Heart right ventricle (tissue), 16 donors: ENCODE results near the gene ETV3L. TPM values are rescaled to one million over a fixed set of nuclear protein-coding genes. Genes with fewer than 3 reads are reported as not detected.

Experiments used
- ATAC-seq, 8 donors: fragments of 200-7000 bp; cut with Tn5 transposase; one replicate each; pipeline ENCODE4 v1.9.1; 2020; ENCODE audit warnings: mild to moderate bottlenecking in 8 of 8, moderate library complexity in 8 of 8, moderate number of reproducible peaks in 1 of 8
- DNase-seq, 2 donors: peaks; one replicate each; pipeline ENCODE4 v3.0.0-alpha.2; 2020
- H3K27ac ChIP-seq, 10 donors: fragments of 200-600 bp; sonication (generic) in 2 of 10; one replicate each; pipeline versions ENCODE4 v1.5.0 to v1.8.0; 2020 to 2022; ENCODE audit warnings: mild to moderate bottlenecking in 3 of 10
- H3K27me3 ChIP-seq, 7 donors: fragments of 200-600 bp; one replicate each; pipeline ENCODE4 v1.8.0; 2021 to 2022; ENCODE audit warnings: mild to moderate bottlenecking in 2 of 7
- H3K36me3 ChIP-seq, 9 donors: fragments of 200-600 bp; sonication (generic) in 1 of 9; one replicate each; pipeline versions ENCODE4 v1.5.0 to v1.8.0; 2020 to 2022; ENCODE audit warnings: mild to moderate bottlenecking in 2 of 9
- H3K4me1 ChIP-seq, 9 donors: fragments of 200-600 bp; sonication (generic) in 1 of 9; one replicate each; pipeline versions ENCODE4 v1.5.0 to v1.8.0; 2020 to 2022; ENCODE audit warnings: mild to moderate bottlenecking in 4 of 9
- H3K4me3 ChIP-seq, 10 donors: fragments of 200-600 bp; sonication (generic) in 2 of 10; one replicate each; pipeline versions ENCODE4 v1.5.0 to v1.8.0; 2020 to 2022; ENCODE audit warnings: mild to moderate bottlenecking in 7 of 10, moderate library complexity in 2 of 10
- H3K9me3 ChIP-seq, 11 donors: fragments of 200-600 bp in 10 of 11; sonication (generic) in 2 of 11; one replicate each; pipeline versions ENCODE4 v1.5.0 to v1.8.0; 2013 to 2022; ENCODE audit warnings: mild to moderate bottlenecking in 2 of 11, control low read depth in 1 of 11, moderate library complexity in 1 of 11
- WGBS, 2 donors: extraction: QIAGEN DNeasy Blood & Tissue Kit; methylation state at CpG; one replicate each; pipeline ENCODE4 v1.1.7; 2013; ENCODE audit warnings: inconsistent platforms in 1 of 2; 5-methylcytosine and 5-hydroxymethylcytosine counted together
- intact Hi-C, 10 donors: fragments of 100-400 bp; cut with DNase I; formaldehyde crosslinking; loops; one replicate each; pipeline versions ENCODE4 v1.11.1 to v1.14.2; 2022
- polyA plus RNA-seq, 2 donors: library from polyadenylated mRNA; stranded (reverse); fragments of 200-250 nt; gene quantifications; one replicate each; pipeline ENCODE4 v1.2.3, GENCODE V29; 2013
- total RNA-seq, 10 donors: library from RNA; stranded (reverse); fragmentation: NEBNext Ultra II Directional in 3 of 10; extraction: Animal tissue kit (Norgen Biotek cat#: 25700) in 3 of 10; gene quantifications; one replicate each; pipeline versions ENCODE4 v1.2.1 to v1.2.4, GENCODE V29; 2021 to 2023
- TF ChIP-seq, protein P1 (sequence below), 9 donors: fragments of 200-600 bp; sonication (generic) in 2 of 9; IDR thresholded peaks; one replicate each; pipeline versions ENCODE4 v1.5.0 to v1.8.0; 2021 to 2022; ENCODE audit warnings: antibody characterized with exemption in 9 of 9, mild to moderate bottlenecking in 5 of 9, moderate library complexity in 1 of 9
- donor health status: Arrhythmogenic right ventricular cardiomyopathy.
- donor health status: ischemic (EF 13 %, LVEDD 7.1; RV severe dilation, severe dysfunction).
- donor health status: healthy with polysubstance abuse.
- donor health status: DM: no; HTN: yes; CAD: no.
- donor health status: DM: no; HTN: no; CAD: no.
- donor health status: ischemic (EF 25% LVEDD 6.9; RV normal size, moderate dysfunction).
- donor health status: ischemic (EF 25% LVEDD 5.7; RV mildly dilated, moderate dysfunction).
- donor health status: healthy.
- donor health status: DM: yes; HTN: yes; CAD: no.
- donor health status: Ischemic cardiomyopathy.
- donor health status: ischemic (EF 35%, LVEDD 5.7; RV mildly dilated, moderate dysfunction).
- donor health status: nonischemic (EF 11% LVEDD 7.7; RV severe dilation, severe dysfunction).
- donor health status: DM: yes; HTN: yes; CAD: no.
- donor health status: PGD.
- donor health status: ischemic (EF 29% LVEDD 5.4; RV normal size, mild dysfunction).
- donor health status: nonischemic (EF 23%, LVEDD 6.1; RV moderate dilation, normal function).

Gene ETV3L
- total and polyA plus RNA-seq, 12 donors, result not detected

DNA sequence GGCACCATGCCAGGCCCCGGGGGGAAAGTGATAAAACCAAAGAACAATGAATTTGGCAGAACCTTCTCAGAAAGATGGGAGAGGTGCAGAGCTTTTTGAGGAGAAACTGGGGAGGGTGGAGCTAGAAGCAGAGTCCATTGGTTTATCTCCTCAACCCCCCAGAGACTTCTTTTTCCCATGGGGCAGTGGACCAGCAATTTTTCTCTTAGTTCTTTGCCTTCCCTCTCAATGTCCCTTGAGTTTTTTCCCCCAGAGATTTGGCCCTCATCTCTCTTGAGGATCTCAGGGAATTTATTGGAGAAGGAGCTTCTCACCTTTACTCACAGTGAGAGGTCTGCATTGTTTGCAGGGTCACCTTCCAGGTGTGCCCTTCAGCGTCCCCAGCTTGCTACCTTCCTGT lies 48.8 kb downstream of the ETV3L start:
- H3K4me3 ChIP-seq, result no peak overlapping the region
- H3K9me3 ChIP-seq, result peaks cover 0 to 16% (median 4%) of the 10 kb centered on the region in 11 donors
- H3K27ac ChIP-seq, result no peak overlapping the region
- TF ChIP-seq, protein P1, sequence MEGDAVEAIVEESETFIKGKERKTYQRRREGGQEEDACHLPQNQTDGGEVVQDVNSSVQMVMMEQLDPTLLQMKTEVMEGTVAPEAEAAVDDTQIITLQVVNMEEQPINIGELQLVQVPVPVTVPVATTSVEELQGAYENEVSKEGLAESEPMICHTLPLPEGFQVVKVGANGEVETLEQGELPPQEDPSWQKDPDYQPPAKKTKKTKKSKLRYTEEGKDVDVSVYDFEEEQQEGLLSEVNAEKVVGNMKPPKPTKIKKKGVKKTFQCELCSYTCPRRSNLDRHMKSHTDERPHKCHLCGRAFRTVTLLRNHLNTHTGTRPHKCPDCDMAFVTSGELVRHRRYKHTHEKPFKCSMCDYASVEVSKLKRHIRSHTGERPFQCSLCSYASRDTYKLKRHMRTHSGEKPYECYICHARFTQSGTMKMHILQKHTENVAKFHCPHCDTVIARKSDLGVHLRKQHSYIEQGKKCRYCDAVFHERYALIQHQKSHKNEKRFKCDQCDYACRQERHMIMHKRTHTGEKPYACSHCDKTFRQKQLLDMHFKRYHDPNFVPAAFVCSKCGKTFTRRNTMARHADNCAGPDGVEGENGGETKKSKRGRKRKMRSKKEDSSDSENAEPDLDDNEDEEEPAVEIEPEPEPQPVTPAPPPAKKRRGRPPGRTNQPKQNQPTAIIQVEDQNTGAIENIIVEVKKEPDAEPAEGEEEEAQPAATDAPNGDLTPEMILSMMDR (IDR thresholded peaks at IDR 0.05), result no peak
- H3K27me3 ChIP-seq, result peaks cover 0 to 12% (median 0%) of the 10 kb centered on the region in 7 donors
- H3K36me3 ChIP-seq, result no peaks in the 10 kb centered on the region
- H3K4me1 ChIP-seq, result peaks cover 0 to 5% (median 0%) of the 10 kb centered on the region in 9 donors
- DNase-seq, result no peak
- WGBS, 2 donors, result 42 to 52% methylated on average over 2 of the region's 2 CpGs
- intact Hi-C loops, result no loop called here
- ATAC-seq, result no peak

DNA sequence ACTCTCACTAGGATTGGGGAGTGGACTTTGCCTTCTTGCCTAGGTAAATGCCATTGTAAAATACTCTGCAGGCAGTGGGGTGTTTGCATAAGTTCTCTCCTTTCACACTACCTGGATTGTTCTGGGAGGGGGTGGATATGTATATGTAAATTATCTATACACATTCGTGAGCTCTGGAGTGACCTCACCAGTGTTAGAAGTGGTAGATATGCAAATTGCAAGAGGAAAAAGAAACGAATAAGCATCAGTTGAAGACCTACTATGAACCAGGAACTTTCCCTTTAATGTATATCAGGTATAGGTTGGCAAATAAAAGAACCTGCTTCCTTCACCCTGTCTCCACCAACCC lies 52.6 kb downstream of the ETV3L start:
- Histone ChIP-seq H3K27me3 (peaks cover 0 to 12% (median 0%) of the 10 kb centered on the region in 7 donors), H3K27ac (no peak overlapping the region), H3K4me3 (no peak overlapping the region), H3K36me3 (no peaks in the 10 kb centered on the region), H3K4me1 (peaks cover 9 to 35% (median 30%) of the 10 kb centered on the region in 9 donors), H3K9me3 (peaks cover 0 to 8% (median under 1%) of the 10 kb centered on the region in 11 donors)
- ATAC-seq (no peak), DNase-seq (no peak)
- 49 to 59% methylated on average over 2 of the region's 2 CpGs for WGBS, 2 donors
- intact Hi-C loops, result no loop called here
- TF ChIP-seq, protein P1 (IDR thresholded peaks at IDR 0.05), result no peak

DNA sequence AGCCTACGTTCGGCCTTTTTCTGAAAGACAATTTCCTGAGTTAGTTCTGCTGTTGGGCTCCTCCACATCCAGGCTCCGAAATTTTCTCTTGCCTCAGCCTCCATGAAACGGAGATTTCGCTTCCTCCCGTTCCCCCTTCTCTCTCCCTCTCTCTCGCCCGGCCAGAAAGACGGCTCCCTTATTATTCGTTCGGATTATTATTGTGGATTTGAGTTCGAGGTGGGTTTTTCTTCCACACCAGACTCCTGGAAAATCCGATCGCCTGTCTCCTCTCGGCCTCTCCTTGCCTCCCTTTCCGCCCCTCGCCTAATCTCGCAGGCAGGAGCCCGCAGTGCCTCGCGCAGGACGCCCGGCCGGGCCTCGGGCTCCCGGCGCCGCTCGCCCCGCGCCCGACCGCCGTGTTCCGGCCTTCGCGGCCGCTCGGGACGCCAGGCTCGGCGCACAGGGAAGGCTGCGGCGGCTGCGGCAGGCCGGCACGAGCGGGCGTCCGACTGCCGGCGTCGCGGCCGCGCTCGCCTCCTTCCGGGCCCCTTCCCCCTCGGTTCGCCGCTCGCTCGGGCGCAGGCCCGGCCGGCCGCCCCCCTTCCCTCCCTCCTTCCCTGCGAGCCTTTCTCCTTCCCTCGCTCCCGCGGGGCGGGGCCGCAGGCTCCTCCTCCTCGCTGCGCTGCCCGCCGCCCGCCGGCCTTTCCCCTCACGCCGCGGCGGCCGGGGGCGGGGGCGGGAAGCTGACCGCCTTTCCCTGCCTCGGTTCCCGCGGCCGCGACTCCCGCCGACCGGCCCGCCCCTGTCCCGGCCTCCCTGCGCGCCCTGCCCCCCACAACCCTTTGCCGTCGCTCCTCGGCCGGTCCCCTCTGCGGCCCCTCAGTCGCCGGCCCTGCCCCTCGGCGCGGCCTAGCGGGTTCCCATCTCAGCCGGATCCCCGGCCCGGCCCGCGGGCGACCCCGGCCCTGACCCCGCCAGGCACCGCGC lies 54.1 kb downstream of the ETV3L start, which contains the start of gene ARHGEF11:
Gene ARHGEF11, minus strand, starts transcription at position 493 of the 969 bp plus-strand sequence. CDS start 1,412 bp downstream, outside the sequence.
- intact Hi-C loops, result no loop called here

DNA sequence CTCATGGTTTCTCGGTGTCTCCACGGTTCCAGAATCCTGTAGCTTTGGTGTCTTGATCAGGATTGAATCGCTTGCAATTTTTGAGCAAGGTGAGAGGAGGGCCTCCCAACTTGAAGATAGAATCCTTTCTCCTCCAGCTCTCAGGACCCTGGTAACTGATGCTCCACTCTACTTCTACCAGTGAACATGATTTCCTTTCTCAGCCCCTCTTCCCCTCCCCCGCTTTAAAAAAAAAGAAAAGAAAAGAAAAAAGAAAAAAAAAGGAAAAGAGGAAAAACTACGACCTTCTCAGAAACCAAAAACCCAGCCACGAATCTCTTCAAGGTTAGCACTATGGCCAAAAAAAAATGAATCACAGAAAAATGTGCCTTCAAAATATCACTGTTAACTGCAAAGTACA lies 55.3 kb downstream of the ETV3L start:
- TF ChIP-seq, protein P1 (IDR thresholded peaks at IDR 0.05), result no peak
- H3K4me3 ChIP-seq, result peak overlapping the region in 9 of 10 donors; percentile 62 to 72 (median 66)
- intact Hi-C loops, result no loop called here
- H3K27me3 ChIP-seq, result peaks cover 0 to 12% (median 0%) of the 10 kb centered on the region in 7 donors
- no peak for DNase-seq
- peak overlapping the region in 4 of 10 donors; percentile 16 to 93 (median 88) for H3K27ac ChIP-seq
- 38 to 41% methylated on average over 6 of the region's 6 CpGs for WGBS, 2 donors
- peaks cover 9 to 62% (median 54%) of the 10 kb centered on the region in 9 donors for H3K4me1 ChIP-seq
- H3K9me3 ChIP-seq, result no peaks in the 10 kb centered on the region
- ATAC-seq, result no peak
- no peaks in the 10 kb centered on the region for H3K36me3 ChIP-seq

More for the DNA sequence above, 54.1 kb downstream of the ETV3L start, which contains the start of gene ARHGEF11:
- Histone ChIP-seq H3K9me3 (no peaks in the 10 kb centered on the region), H3K27me3 (peaks cover 0 to 12% (median 0%) of the 10 kb centered on the region in 7 donors), H3K4me3 (peak within 1 kb of the TSS; percentile 23 to 72 (median 65)), H3K36me3 (no peaks in the 10 kb centered on the region), H3K27ac (peak within 1 kb of the TSS; percentile 85 to 96 (median 91)), H3K4me1 (peaks cover 9 to 50% (median 44%) of the 10 kb centered on the region in 9 donors)
- ATAC-seq, result peak; percentile 95 to 99 (median 97)
- TF ChIP-seq, protein P1 (IDR thresholded peaks at IDR 0.05), result no peak
- peak; percentile 93 to 94 for DNase-seq
- WGBS, 2 donors, result 0% methylated on average over 112 to 118 of the region's 120 CpGs
